ENCODE data around the gene ME3. TPM values are rescaled to one million over a fixed set of nuclear protein-coding genes. Genes with fewer than 3 reads are reported as not detected.

Gene ME3
- total RNA-seq, 2 donors from 2014 or later = 2.1 to 2.5 TPM

DNA sequence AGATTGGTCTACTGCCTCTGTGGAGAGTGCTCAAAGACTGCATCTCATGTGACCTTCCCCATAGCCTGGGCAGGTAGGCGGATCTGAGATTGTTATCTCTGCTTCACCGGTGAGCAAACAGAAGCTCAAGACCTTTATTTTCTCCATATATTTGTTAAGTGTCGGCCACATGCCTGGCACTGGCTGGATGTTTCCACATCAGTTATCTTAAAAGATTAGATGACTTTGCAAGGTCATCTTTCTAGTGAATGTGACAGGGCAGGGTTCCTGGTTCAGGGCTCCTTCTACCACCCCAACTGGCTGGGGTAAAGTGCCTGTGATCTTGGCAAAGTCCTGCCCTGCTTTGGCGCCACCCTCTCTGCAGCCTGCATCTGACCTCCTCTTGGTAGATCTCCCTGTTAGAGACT, 172.7 kb downstream of the ME3 start:
- DNase-seq = no peak
- H3K4me1 Mint-ChIP-seq (ENCODE audit: low read depth) = no peaks in the 10 kb centered on the region
- H3K27ac Mint-ChIP-seq = no peak overlapping the region
- no peaks in the 10 kb centered on the region for H3K9me3 Mint-ChIP-seq
- ATAC-seq (replicated peaks in 1 of 2) = no peak
- no peak overlapping the region for H3K4me3 Mint-ChIP-seq
- H3K27me3 Mint-ChIP-seq (ENCODE audit: low read depth) = peaks cover 4% of the 10 kb centered on the region
- H3K36me3 Mint-ChIP-seq (ENCODE audit: insufficient read depth in 2 of 2) = no peaks in the 10 kb centered on the region

DNA sequence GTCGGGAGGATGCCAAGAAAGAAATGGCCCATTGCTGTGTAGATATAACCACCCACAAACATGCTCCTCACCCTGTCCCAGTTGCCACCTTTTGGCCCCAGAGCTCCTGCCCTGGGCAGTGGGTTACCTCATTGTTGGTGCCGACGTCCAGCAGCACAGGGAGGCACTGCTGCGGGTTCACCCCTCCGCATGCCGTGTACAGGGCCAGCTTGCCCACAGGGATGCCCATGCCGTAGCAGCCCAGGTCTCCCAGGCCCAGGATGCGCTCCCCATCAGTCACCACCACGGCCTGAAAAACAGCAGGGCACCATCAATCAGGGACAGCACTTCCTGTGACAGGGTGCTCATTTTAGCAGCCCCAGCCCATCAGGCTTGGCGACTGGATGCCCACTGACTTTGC, 174.6 kb downstream of the ME3 start:
- Mint-ChIP-seq H3K27ac (no peak overlapping the region), H3K4me3 (no peak overlapping the region), H3K4me1 (ENCODE audit: low read depth) (no peaks in the 10 kb centered on the region), H3K27me3 (ENCODE audit: low read depth) (peaks cover 4% of the 10 kb centered on the region), H3K36me3 (ENCODE audit: insufficient read depth in 2 of 2) (no peaks in the 10 kb centered on the region), H3K9me3 (no peaks in the 10 kb centered on the region)
- DNase-seq = no peak
- no peak for ATAC-seq (replicated peaks in 1 of 2)

DNA sequence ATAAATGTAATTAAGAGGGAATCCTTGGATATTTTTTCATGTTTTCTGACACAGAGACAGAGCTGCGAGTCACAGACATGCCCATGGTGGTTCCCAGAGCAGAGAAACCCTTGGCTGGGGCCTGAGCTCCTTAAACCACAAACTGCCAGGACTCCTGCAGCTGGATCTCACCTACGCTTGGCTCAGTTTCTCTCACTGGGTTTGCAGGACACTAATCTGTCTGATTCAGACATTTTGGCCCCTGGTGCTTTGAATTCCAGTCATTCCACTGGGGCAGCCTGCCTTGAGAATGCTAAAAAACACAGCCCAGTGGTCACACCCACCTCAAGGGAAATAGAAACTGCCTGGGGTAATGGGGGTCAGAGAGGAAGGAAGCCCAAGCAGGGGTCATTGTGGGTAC, 175.1 kb downstream of the ME3 start:
- no peaks in the 10 kb centered on the region for H3K36me3 Mint-ChIP-seq (ENCODE audit: insufficient read depth in 2 of 2)
- no peak overlapping the region for H3K27ac Mint-ChIP-seq
- H3K9me3 Mint-ChIP-seq = no peaks in the 10 kb centered on the region
- peaks cover 3% of the 10 kb centered on the region for H3K4me1 Mint-ChIP-seq (ENCODE audit: low read depth)
- ATAC-seq (replicated peaks in 1 of 2) (no peak), DNase-seq (no peak)
- peaks cover 4% of the 10 kb centered on the region for H3K27me3 Mint-ChIP-seq (ENCODE audit: low read depth)
- H3K4me3 Mint-ChIP-seq = no peak overlapping the region

DNA sequence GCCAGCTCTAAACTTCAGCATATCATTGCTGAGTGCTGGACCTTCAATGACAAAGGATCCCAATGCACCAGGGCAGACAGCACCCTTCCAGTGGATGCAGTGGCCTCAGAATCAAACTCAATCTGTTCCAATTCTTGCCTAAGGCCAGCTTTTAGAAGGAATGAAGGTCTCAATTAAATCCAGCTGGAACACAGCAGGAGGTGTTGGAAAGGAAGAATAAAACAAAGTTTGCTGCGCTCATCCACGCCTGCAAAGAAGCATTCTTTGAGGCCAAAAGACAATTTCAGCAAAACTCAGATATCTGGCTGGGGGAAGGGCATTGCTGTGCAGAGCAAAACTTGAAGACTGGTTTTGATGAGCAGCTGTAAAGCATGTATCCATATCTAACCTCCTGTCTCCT, 177.1 kb downstream of the ME3 start:
- Mint-ChIP-seq H3K4me1 (ENCODE audit: low read depth) (peaks cover 6% of the 10 kb centered on the region), H3K36me3 (ENCODE audit: insufficient read depth in 2 of 2) (no peaks in the 10 kb centered on the region), H3K9me3 (no peaks in the 10 kb centered on the region), H3K27ac (no peak overlapping the region), H3K27me3 (ENCODE audit: low read depth) (peaks cover 4% of the 10 kb centered on the region), H3K4me3 (no peak overlapping the region)
- DNase-seq = no peak
- no peak for ATAC-seq (replicated peaks in 1 of 2)

DNA sequence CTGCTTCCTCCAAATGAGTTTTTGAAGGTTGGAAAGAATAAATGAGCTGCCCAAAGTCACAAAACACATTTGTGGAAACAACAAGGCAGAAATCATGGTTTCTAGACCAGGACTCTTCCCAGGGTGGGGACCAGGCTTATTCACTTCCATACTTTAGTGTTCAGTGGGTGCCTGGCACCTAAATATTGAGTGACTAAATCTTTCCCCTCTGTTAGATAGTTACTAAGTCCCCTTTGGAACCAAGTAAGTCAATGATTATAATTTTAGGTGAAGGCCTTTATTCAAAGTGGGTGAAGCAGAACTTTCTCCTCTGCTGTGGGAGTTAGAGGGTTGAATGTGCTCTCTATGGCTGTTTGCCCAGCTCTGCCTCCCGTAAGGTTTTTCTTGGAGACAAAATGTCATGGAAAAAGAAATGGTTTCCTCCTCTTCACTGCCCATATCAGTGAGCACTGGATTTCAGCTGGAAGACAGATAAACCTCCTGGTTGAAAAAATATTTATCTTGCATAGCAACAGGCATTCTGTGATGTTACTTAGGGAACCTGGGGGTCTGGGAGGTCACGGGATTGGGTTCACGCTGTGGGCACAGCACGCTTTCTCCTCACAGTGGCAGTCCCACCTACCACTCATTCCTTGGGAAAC, 179.9 kb downstream of the ME3 start:
- H3K4me1 Mint-ChIP-seq (ENCODE audit: low read depth) = peaks cover 6% of the 10 kb centered on the region
- H3K36me3 Mint-ChIP-seq (ENCODE audit: insufficient read depth in 2 of 2) = no peaks in the 10 kb centered on the region
- DNase-seq (no peak), ATAC-seq (replicated peaks in 1 of 2) (no peak)
- no peak overlapping the region for H3K4me3 Mint-ChIP-seq
- no peaks in the 10 kb centered on the region for H3K27me3 Mint-ChIP-seq (ENCODE audit: low read depth)
- H3K9me3 Mint-ChIP-seq = no peaks in the 10 kb centered on the region
- H3K27ac Mint-ChIP-seq = no peak overlapping the region

DNA sequence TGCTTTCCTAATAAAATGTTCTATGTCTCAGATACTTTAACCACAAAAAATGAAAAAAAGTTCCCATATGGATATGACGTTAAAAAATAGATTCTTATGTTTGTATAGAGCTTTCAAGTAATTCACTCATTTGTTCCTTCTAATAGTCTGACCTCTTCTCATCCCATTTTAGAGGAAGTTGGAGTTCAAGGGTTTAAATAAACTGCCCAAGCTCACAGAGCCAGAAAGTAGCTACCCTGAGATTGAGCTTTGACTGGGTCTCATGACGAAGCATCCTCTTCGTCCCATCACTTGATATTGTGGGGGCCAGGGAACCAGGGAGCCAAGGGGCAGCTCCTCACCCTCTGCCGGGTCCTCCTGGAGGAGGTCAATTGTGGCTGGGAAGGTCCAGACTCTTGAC, 181.4 kb downstream of the ME3 start:
- no peak overlapping the region for H3K27ac Mint-ChIP-seq
- H3K4me1 Mint-ChIP-seq (ENCODE audit: low read depth) = peaks cover 12% of the 10 kb centered on the region

DNA sequence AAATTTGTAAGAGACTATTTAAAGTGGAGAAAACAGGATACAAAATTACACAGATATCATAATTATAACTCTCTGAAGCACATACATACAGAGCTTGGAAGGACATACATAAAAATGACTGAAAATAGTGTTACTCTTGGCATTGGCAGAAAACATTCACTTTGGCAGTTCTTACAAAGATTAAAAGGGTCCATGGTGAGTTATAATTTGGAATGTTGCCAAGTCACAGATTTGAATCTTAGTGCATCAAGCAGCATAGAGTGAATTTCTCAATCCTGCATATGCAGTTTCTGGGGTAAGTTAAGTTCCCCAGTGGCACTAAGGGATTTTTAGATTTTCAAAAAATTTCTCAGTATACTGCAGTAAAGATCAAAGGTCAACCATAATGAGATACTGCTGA, 181.8 kb downstream of the ME3 start:
- DNase-seq (no peak), ATAC-seq (replicated peaks in 1 of 2) (no peak)
- Mint-ChIP-seq H3K27me3 (ENCODE audit: low read depth) (peaks cover 6% of the 10 kb centered on the region), H3K4me3 (no peak overlapping the region), H3K27ac (no peak overlapping the region), H3K36me3 (ENCODE audit: insufficient read depth in 2 of 2) (no peaks in the 10 kb centered on the region), H3K4me1 (ENCODE audit: low read depth) (peaks cover 12% of the 10 kb centered on the region), H3K9me3 (no peaks in the 10 kb centered on the region)

More for the DNA sequence above, 181.4 kb downstream of the ME3 start:
- Mint-ChIP-seq H3K27me3 (ENCODE audit: low read depth) (peaks cover 2% of the 10 kb centered on the region), H3K4me3 (no peak overlapping the region), H3K36me3 (ENCODE audit: insufficient read depth in 2 of 2) (no peaks in the 10 kb centered on the region), H3K9me3 (no peaks in the 10 kb centered on the region)
- DNase-seq (no peak), ATAC-seq (replicated peaks in 1 of 2) (no peak)

DNA sequence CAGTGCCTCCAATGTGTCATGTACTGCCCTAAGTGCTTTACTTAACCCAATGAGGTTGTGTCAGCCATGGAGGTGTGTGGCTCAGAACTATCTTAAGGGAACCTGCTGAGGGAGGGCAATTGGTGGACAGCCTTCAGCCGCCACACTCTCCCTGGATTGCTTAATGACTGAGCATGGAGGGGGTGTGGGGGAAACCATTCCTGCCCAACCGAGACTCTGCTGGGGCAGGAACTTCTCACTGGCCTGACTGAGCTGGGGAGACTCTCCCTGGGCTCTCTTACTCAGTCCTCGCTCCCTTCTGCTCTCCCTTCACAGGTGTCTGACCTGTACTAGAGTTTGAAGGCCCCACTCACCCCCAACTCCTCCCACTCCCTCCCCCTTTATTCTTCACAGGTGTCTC, 183.0 kb downstream of the ME3 start:
- no peaks in the 10 kb centered on the region for H3K9me3 Mint-ChIP-seq
- H3K27ac Mint-ChIP-seq = no peak overlapping the region
- no peaks in the 10 kb centered on the region for H3K36me3 Mint-ChIP-seq (ENCODE audit: insufficient read depth in 2 of 2)
- H3K4me3 Mint-ChIP-seq = no peak overlapping the region
- H3K27me3 Mint-ChIP-seq (ENCODE audit: low read depth) = peaks cover 9% of the 10 kb centered on the region
- DNase-seq = no peak
- peaks cover 12% of the 10 kb centered on the region for H3K4me1 Mint-ChIP-seq (ENCODE audit: low read depth)
- ATAC-seq (replicated peaks in 1 of 2) = no peak

DNA sequence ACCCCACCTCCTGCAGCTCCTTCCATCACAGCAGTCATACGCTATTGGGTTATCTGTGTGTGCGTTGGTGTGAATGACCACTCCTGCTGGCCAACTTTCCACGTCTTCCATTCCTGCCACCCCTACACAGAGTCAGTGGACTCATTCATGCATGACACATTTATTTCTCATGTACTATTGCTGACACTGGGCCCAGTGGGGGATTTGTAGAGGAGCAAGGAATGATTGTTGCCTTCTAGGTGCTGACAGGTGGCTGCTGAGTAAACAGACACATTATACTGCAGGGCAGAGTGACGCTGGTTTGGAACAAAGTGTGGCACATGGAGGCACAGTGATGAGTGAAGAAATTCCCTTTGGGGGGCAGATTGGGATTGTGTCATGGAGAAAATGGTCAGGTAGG, 183.9 kb downstream of the ME3 start:
- Mint-ChIP-seq H3K9me3 (no peaks in the 10 kb centered on the region), H3K27ac (no peak overlapping the region), H3K4me1 (ENCODE audit: low read depth) (peaks cover 12% of the 10 kb centered on the region), H3K27me3 (ENCODE audit: low read depth) (peaks cover 9% of the 10 kb centered on the region), H3K36me3 (ENCODE audit: insufficient read depth in 2 of 2) (no peaks in the 10 kb centered on the region), H3K4me3 (no peak overlapping the region)
- no peak for ATAC-seq (replicated peaks in 1 of 2)
- DNase-seq = no peak

DNA sequence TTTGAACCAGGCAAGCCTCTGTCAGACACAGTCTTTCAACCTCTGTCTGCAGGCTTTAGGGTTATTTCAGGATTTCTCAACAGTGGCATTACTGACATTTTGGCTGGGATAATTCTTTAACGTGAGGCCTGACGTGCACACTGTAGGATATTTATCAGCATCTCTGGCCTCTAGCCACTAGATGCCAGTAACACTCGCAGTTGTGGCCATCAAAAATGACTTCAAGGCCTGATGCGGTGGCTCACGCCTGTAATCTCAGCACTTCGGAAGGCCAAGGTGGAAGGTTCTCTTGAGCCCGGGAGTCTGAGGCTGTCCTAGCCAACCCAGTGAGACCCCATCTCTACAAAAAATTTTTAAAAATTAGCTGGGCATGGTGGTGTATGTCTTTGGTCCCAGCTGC, 184.7 kb downstream of the ME3 start:
- ATAC-seq (replicated peaks in 1 of 2) (no peak), DNase-seq (no peak)
- H3K27ac Mint-ChIP-seq = no peak overlapping the region
- H3K27me3 Mint-ChIP-seq (ENCODE audit: low read depth) = peaks cover 9% of the 10 kb centered on the region
- H3K4me3 Mint-ChIP-seq = no peak overlapping the region
- no peaks in the 10 kb centered on the region for H3K36me3 Mint-ChIP-seq (ENCODE audit: insufficient read depth in 2 of 2)
- no peaks in the 10 kb centered on the region for H3K9me3 Mint-ChIP-seq
- peaks cover 12% of the 10 kb centered on the region for H3K4me1 Mint-ChIP-seq (ENCODE audit: low read depth)

DNA sequence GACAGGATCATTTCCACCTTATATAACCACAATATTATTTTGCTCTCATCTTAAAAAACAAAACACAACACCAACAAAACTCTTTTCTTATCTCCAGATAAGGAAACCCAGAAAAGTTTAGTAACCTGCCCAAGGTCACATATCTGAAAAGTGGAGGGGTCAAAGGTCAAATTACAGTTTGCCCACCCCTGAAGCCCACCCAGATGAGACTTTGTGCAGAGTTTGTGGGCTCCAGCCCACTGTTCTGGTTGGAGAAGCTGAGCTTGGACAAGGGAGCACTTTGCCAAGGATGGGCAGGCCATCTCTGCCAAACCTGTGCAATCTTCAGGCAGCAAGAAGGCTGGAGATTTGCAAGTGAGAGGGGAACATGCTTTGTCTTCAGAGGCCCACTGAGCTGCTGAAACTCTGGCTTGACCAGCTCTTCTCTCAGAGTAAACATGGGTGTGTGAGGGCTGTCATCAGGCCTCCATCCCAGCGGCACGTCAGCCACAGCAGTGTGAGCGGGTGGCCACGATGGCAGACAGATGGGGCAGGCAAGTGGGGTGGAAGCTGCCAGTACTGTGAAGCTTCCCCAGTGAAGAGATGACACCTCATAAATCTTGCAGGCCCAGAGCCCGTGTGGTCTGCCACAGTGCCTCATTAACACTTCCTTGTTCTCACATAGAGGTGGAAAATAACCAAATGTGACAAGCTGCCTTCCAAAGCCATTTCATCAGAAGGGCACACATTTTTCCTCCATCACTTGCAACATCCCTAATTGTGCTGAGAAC, 186.0 kb downstream of the ME3 start:
- peaks cover 6% of the 10 kb centered on the region for H3K4me1 Mint-ChIP-seq (ENCODE audit: low read depth)

DNA sequence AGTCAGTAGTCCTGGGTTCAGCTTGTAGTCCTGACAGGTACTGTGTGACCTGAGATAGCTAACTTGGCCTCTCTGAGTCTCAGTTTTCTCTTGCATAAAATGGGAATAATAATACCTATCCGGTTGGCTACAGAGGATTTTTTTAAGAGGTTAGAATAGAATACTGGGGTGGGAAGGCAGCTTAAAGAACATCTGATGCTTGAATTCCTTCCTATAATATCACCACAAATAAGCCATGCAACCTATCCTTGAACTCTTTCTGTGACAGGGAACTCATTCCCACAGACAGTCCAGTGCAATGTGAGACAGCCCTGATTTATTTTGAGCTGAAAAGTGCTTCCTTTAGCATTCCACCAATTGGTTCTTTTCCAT, 187.6 kb downstream of the ME3 start:
- no peaks in the 10 kb centered on the region for H3K36me3 Mint-ChIP-seq (ENCODE audit: insufficient read depth in 2 of 2)
- peaks cover 6% of the 10 kb centered on the region for H3K4me1 Mint-ChIP-seq (ENCODE audit: low read depth)
- H3K27ac Mint-ChIP-seq = no peak overlapping the region
- H3K4me3 Mint-ChIP-seq = no peak overlapping the region
- peaks cover 9% of the 10 kb centered on the region for H3K27me3 Mint-ChIP-seq (ENCODE audit: low read depth)
- no peak for ATAC-seq (replicated peaks in 1 of 2)
- no peak for DNase-seq
- H3K9me3 Mint-ChIP-seq = no peaks in the 10 kb centered on the region

More for the DNA sequence above, 186.0 kb downstream of the ME3 start:
- ATAC-seq (replicated peaks in 1 of 2) = peak in 1 of 2 donors; percentile 63
- DNase-seq = no peak
- Mint-ChIP-seq H3K36me3 (ENCODE audit: insufficient read depth in 2 of 2) (no peaks in the 10 kb centered on the region), H3K4me3 (no peak overlapping the region), H3K27me3 (ENCODE audit: low read depth) (peaks cover 9% of the 10 kb centered on the region), H3K9me3 (no peaks in the 10 kb centered on the region), H3K27ac (no peak overlapping the region)

DNA sequence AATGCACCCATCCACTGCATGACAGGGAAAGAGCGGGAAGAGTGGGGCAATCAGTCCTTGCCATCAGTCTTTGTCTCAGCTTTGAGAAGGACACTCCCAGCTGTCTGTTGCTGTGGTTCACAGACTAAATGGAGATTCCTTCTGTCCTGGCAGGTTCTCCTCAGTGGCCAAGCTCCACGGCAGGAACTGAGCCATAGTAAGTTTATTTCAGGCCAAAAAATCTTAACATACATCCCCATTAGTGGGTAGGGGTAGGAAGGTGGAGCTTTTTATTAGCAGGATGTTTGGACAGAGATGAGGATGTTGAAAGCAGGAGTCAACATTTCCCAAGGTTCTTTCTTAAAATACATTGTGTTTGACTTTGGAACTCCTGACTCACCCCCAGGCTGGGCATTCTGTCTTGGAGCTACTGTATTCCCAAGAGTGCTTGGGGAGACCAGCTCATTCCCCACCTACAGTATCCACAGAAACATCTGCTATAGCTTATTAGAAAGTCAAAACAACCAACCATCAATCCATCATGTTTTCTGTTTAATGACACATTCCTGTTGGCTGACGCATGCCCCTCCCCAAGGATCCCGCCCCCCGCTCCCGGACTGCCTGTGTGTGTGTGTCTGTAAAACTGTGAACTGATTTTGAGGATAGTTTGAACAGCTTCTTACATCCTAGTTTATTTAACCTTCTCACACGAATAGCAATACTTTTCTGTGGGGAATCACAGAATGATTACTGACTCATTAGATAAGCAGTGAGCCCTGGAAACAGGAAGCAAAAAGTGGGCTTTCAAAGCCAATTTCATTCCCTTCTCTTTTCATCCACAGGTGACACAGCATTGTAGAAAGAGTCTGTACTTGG, 188.2 kb downstream of the ME3 start:
- DNase-seq (no peak), ATAC-seq (replicated peaks in 1 of 2) (no peak)
- Mint-ChIP-seq H3K9me3 (no peaks in the 10 kb centered on the region), H3K4me3 (no peak overlapping the region), H3K27ac (no peak overlapping the region), H3K36me3 (ENCODE audit: insufficient read depth in 2 of 2) (no peaks in the 10 kb centered on the region), H3K27me3 (ENCODE audit: low read depth) (peaks cover 9% of the 10 kb centered on the region), H3K4me1 (ENCODE audit: low read depth) (peaks cover 6% of the 10 kb centered on the region)
